Measurements from ENCODE around the gene KRTAP1-3.

DNA sequence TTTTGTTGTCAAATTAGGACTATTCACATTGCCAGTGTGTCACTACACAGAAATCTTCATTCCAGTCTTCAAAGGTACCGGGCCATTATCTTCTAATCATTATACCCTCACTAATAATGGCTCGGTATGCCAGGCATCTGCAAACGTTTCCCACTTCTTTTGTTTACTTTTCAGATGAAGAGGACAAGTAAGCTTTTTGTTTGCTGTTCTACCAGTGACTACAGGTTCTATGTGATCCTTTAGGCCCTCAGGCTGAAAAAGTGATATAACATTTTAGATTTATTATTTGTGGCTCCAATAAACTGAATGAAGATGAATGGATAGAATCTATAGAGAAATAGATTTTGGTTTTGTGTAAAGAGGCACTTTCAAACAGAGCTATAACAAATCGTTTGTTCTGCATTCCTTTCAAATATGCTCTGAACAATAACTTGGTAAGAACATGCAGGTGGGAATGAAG is 25.3 kb downstream of the KRTAP1-3 start:
- TF ChIP-seq, protein P1, sequence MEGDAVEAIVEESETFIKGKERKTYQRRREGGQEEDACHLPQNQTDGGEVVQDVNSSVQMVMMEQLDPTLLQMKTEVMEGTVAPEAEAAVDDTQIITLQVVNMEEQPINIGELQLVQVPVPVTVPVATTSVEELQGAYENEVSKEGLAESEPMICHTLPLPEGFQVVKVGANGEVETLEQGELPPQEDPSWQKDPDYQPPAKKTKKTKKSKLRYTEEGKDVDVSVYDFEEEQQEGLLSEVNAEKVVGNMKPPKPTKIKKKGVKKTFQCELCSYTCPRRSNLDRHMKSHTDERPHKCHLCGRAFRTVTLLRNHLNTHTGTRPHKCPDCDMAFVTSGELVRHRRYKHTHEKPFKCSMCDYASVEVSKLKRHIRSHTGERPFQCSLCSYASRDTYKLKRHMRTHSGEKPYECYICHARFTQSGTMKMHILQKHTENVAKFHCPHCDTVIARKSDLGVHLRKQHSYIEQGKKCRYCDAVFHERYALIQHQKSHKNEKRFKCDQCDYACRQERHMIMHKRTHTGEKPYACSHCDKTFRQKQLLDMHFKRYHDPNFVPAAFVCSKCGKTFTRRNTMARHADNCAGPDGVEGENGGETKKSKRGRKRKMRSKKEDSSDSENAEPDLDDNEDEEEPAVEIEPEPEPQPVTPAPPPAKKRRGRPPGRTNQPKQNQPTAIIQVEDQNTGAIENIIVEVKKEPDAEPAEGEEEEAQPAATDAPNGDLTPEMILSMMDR (conservative IDR thresholded peaks at IDR 0.05) = no peak
- TF ChIP-seq ZFX (IDR thresholded peaks at IDR 0.05) = no peak
